DOHH2 (cell line): ENCODE measurements around the gene ANAPC2.

Experiments
- CTCF ChIP-seq: fragments of 200-600 bp; sonication (generic); IDR thresholded peaks from one replicate; pipeline ENCODE4 v1.5.1; 2014; ENCODE audit warnings: antibody characterized with exemption, mild to moderate bottlenecking, low read depth, low read length; ENCODE audit not compliant: poor library complexity, severe bottlenecking
- EZH2phosphoT487 ChIP-seq: fragments of 200-600 bp; sonication (generic); IDR thresholded peaks from 2 replicates; pipeline ENCODE4 v1.6.1; 2017; ENCODE audit warnings: borderline replicate concordance, mild to moderate bottlenecking, antibody characterized with exemption, low read length, moderate library complexity, mixed read lengths

- no peak for TF ChIP-seq CTCF
- TF ChIP-seq EZH2phosphoT487 = no peak
Observed at GRCh38 chr9:137193771-137194170, 5.4 kb upstream of the ANAPC2 start.
